Stimulated activated CD4-positive, alpha-beta T cell treated with anti-CD3 and anti-CD28 coated beads, Interleukin-1b, Interleukin-23, amount 100 ng/mL, for 1 hour (primary cell): ENCODE results near the gene PCDHGC4.

Experiments
- DNase-seq, 2 donors: peaks; one replicate each; pipeline ENCODE4 v3.0.0-alpha.2; 2020; ENCODE audit warnings: low read depth in 2 of 2

PCDHGC4 gene

DNA sequence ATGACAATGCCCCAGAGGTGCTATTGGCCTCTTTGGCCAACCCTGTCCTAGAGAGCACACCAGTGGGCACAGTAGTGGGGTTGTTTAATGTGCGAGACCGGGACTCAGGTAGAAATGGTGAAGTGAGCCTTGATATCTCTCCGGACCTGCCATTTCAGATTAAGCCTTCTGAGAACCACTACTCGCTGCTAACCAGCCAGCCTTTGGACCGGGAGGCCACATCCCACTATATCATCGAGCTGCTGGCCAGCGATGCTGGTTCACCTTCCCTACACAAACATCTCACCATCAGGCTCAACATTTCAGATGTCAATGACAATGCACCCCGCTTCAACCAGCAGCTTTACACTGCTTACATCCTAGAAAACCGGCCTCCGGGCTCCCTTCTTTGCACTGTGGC lies 5.4 kb downstream of the PCDHGC4 start:
- no peak for DNase-seq

DNA sequence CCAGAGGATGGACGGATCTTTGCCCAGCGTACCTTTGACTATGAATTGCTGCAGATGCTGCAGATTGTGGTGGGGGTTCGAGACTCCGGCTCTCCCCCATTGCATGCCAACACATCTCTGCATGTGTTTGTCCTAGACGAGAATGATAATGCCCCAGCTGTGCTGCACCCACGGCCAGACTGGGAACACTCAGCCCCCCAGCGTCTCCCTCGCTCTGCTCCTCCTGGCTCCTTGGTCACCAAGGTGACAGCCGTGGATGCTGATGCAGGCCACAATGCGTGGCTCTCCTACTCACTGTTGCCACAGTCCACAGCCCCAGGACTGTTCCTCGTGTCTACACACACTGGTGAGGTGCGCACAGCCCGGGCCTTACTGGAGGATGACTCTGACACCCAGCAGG lies 5.9 kb downstream of the PCDHGC4 start:
- no peak for DNase-seq

DNA sequence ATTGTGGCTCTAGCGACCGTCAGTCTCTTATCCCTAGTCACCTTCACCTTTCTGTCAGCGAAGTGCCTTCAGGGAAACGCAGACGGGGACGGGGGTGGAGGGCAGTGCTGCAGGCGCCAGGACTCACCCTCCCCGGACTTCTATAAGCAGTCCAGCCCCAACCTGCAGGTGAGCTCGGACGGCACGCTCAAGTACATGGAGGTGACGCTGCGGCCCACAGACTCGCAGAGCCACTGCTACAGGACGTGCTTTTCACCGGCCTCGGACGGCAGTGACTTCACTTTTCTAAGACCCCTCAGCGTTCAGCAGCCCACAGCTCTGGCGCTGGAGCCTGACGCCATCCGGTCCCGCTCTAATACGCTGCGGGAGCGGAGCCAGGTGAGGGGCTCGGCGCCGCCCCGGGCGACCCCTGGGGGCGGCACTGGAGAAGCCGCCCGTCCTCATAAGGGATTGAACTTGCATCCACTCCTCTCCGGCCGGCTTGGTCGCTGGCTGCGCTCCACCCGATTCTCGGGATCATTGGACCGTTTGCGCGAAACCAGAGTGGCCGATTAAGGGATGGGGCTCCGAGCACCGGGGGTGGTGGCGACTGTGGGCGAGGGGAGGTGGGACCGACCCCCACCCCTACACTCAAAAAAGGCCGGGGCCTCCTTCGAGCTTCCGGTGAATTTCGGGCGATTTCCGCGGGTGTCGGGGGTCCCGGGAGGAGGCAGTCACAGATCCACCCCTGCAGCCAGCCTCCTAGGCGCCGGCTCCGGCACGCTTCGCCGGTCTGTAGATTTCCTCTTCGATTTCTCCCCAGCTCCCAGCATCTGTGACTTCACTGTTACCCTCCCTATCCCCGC lies 6.7 kb downstream of the PCDHGC4 start:
- no peak for DNase-seq

DNA sequence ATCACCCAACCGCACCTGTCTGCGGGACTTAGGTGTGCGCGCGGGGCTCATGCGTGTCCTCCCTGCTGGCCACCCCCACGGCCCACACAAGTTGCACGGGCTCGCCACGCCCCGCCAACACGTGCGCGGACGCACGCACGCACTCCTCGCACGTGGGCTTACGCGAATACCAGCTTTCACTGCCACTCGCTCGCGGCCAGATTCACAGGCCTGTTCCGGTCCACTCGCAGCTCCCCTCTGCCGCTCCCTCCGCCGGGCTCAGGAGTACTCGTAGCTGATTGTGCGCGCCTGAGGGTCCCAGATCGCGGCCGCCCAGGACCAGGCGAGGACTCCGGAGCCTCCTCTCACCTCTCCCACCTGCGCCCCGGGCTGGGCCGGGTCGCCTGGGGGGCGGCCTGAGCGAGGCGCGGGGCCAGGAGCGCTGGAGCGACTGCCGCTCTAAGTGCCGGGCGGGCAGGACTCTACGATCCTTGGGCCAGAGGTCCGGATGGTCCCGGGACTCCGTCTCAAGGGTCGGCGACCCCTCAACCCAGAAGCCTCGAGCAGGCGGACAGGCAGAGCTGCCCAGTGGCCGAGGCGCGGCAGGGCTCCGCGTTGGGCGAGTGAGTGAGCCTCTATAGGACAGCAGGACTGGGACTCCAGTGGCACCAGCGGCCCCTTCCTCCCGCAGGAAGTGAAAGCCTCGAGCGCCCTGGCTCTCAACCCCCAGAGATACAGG lies 7.5 kb downstream of the PCDHGC4 start:
- no peak for DNase-seq

DNA sequence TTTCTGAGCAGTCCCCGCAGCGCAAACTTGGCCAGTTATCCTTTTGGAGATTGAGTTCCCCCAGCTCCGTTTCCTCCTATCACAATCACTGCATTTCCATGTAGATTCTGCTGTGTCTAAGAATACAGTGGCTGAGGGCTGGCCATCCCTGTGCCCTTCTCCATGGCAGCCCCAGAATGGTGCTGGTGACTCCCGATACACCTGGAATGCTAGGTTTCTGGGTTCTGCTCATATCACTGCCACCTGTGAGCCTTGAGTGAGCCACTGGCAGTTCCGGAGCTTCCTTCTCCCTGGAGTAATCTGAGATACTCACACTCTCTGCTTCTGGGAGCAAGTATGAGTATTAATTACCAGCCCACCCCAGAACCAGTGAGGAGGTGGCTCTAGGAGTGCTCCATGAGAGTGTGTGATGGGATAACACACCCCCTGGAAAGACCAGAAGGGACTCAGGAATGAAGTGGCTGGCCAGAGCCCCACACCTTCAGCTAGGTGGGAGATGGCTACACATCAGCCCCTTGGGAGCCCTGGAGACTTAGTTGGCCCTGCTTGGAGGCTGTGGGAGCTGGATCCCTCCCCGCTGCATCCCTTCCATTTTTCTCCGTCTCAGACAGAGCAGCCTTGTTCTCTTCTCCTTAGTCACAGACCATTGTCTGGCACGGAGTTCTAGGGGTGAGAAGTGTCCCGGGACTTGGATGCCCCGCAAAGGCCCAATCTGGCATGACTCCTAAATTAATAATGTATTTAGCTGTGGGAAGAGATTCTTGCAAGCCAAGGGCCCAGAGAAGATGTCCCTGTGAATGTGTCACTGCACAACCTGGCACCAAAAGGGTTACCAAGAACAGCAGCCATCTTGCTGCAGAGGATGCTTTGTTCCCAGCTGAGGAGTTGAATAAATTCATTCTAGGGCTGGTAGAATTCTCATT lies 8.9 kb downstream of the PCDHGC4 start:
- DNase-seq, result no peak

DNA sequence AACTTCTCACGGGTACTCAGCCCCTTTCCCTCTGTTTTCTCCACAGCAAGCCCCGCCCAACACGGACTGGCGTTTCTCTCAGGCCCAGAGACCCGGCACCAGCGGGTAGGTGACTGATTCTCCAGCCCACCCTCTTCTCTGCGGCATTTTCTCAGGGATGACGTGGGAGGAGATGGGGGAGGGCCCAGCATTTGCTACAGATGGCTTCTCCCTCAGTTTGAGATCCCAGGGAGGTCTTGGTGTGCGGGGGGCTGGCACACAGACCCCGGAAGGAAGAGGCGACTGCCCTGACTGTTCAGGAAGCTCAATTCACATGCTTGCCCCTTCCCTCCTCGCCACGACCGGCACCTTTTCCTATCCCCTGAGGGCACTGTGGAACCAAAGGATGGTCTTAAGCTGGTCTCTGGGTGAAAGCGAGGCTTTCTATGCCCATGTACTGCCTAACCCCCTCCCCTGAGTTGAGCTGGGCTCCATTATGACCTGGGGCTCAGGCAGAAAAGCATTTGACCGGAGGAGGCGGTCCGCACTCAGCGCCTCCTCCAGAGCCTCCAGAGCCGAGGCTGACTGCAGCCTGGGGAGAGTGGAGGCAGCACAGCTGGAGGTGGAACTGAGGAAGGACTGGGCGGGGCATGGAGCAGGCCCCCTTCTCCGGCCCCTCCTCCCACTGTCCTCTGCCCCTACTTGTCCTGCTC lies 10.1 kb downstream of the PCDHGC4 start:
- no peak for DNase-seq

DNA sequence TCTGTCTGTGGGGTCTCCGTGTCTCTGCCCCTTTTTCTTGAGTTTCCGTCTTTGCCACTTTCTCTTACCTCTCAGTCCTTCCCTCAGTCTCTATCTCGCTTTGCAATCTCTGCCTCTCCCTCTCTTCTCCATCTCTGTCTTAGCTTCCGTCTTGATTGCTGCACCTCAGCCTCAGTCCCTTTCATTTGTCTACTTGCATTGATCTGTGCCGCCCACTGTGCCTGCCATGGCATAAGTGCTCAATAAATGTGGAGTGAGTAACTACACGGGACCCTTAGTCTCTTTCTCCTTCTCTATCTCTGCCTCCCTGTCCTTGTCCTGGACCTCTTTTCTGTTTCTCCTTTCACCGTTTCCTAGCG lies 10.6 kb downstream of the PCDHGC4 start:
- no peak for DNase-seq

DNA sequence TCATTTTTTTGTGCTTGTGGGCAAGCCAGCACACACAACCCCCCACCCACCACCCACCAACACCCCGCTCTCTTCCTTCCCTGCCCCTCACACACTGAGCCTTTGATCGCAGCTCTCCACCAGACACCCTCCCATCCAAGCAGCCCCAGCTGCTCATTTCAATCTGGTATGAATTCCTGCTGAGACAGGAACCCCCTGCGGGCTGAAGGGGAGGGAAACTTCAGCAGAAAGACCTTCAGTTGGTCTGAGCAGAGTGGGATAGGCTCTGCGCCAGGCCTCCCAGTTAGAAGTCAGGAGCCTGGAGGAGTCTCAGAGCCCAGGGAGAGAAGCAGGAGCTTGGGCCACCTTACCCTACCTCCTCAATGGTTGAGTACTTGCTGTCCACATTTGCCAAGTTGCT lies 11.2 kb downstream of the PCDHGC4 start:
- DNase-seq, result no peak

DNA sequence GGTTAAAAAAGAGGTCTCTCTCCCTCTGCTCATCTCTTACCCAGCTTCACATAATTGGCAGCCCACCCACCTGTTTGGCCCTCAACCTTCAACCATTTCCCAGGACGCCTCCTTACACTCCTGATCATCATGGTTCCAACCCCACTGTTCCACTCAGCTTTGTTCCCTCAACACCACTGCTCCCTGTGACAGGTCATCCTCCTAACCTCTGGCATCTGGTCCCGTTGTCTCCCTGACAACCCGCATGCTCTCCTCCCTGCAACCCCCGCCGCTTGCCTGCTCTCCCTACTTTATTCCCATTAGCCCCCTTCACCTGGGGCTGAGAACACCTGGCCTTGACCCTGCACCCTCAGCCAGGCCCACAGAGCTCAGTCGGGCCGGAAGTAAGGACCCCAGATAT lies 16.9 kb downstream of the PCDHGC4 start:
- no peak for DNase-seq

DNA sequence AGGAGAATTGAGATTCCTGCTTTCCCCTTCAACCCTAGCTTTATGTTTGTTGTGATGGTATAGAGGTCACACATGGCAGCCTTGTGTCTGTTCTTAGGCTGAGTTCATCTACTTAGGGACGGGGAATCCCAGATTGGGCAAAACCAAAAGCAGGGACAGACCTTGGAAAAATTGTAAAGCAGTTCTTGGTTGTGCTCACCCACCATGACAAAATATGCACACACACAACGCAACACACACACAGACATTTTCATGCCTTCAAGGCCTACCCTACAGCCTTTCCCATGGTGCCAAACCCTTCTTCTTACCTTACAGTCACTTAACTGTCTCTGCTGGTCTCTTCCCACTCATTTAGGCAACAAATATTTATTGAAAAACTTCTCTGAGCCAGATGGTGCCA lies 18.9 kb downstream of the PCDHGC4 start:
- DNase-seq, result no peak

DNA sequence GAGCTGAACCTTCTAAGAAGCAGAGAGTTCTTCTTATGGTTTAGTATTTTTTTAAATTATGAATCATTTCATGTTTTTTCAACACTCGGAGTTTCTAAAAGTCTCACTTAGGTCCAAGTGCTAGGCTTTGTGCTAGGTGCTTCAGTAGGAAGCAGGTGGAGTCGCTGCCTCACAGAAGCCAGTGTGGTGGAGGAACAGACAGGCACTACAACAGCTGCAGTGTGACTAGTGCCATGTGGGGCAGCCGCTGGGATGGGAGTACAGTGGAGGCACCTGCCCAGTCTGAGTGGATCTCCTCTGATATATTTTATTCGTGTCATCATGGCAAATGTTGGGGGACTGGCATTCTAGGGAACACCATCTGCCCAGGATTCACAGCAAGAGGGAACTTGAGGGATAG lies 19.4 kb downstream of the PCDHGC4 start:
- no peak for DNase-seq

DNA sequence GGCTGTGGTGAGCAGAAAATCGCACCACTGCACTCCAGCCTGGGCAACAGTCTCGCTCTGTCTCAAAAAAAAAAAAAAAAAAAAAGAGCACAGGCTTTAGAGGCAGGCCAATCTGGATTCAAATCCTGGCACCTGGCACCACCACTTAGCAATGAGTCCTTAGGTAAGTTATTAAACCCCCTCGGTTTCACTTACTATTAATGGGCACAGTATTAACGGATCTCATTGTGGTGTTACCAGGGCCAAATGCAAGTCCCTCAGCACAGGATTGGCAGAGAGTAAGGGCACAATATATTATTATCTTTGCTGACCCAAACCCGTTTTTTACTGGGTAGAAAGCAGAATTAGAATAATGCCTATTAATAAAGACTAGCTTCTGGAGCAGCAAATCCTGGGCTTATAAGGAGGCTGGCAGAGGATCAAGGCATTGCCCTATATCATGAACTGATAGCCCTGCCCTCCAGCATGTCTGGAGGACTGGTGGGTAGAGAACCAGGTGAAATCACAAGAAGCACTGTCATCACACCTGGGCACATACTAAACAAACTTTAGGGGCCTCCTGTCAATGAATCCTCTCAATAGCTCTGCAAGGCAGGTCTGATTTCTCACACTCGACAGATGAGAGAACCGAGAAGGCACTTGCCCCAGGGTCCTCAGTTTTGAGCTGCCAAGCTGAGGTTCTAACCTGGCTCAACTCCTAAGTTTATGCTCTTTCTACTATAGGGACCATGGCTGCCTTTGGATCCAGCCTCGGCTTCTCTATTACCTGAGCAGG lies 21.7 kb downstream of the PCDHGC4 start:
- no peak for DNase-seq

DNA sequence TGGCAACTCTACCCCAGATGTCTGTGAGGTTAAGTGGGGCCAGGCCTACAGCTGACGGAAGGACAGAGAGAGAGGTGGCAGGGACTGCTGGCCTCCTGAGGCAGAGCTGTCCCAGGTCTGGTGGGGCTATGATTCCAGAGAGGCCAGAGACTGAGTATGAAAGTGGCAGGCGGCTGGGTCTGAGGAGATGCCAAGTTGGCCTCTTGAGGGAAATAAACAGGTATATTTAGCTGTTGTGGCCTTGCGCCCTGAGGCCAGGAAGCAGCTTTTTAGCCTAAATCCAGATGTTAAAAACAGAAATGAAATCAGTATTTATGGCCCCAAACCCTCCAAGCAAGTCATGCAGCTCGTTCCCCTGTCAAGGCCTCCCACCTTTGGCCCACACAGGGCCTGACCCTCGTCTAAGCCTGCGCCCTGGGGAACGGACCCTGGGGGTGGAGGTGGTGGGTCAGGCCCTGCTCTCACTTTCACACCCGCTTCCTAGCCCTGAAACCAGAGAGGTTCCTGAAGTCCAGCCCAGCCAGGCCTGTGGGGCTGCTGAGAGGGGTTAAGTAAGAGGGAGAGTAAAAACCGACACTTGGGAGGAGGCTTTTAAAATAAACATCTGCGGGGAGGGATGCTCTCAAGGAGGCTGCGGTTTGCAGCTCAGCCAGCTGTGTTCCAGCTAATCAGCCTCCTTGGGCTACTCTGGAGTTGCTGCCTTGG lies 22.7 kb downstream of the PCDHGC4 start:
- no peak for DNase-seq

DNA sequence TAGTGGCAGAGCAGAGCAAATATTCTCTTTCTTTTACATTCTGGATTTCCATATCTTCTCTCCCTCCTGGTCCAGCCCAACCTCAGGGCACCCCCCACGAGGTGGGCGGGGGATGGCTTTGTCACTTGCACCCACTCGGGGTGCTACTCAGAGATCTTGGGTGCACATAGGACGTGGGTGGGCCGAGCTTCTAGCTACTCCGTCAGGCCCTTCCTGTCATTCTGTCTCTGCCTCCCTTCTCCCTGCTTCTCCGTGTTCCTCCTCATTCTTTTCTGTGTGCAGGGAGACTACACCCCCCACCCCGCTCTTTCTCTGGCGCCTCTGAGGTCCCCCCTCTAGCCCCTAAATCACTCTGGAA lies 23.6 kb downstream of the PCDHGC4 start:
- no peak for DNase-seq

DNA sequence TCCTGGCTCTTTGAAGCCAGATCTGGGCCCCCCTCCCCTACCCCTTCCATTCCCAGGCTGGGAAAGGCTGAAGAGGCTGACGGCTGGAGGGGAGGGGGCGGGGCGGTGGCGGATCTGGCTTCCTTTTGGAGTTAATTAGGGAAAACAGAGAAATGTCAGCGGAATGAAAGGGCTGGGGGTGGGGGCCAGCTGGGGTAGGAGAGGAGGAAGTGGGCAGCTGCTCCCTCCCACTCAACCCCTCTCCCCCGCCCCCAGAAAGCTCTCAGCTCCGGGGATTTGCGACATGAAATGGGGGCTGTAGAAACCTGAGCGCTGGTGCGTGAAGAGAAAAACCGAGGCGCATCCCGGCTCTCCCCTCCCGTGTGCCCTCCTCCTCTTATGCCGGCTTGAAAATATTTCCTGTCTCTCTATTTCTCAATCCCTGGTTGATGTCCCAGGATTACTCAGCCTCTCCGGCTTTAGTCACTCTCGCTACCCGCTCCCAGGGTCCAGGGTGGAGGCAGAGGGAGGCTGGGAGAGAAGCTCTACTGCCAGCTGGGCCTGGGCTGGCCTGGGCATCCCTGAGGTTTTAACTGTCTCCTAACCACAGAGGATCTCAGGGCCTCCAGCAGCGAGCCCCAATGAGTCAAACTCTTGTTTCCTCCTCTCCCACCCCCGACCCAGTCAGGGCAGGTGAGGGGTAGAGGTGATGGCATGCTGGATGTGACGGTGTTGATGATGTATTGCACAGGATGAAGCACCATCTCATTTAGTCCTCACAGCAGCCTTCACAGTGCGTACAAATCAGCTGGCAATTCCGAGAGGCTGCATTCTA lies 24.2 kb downstream of the PCDHGC4 start:
- no peak for DNase-seq

DNA sequence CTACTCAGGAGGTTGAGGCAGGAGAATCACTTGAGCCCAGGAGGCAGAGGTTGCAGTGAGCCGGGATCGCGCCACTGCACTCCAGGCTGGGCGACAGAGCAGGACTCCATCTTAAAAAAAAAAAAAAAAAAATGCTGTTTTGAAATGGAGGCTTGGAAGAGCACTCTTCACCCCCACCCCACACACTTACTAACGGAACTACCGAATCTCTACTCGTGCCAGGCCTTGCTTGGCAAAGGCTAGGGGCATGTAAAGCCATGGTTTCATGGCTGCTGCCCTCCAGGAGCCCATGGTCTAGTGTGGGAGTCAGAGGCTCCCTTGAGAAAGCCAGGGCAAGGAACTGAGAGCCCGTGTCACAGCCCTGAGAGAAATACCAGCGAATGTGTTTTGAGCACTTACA lies 25.3 kb downstream of the PCDHGC4 start:
- no peak for DNase-seq

DNA sequence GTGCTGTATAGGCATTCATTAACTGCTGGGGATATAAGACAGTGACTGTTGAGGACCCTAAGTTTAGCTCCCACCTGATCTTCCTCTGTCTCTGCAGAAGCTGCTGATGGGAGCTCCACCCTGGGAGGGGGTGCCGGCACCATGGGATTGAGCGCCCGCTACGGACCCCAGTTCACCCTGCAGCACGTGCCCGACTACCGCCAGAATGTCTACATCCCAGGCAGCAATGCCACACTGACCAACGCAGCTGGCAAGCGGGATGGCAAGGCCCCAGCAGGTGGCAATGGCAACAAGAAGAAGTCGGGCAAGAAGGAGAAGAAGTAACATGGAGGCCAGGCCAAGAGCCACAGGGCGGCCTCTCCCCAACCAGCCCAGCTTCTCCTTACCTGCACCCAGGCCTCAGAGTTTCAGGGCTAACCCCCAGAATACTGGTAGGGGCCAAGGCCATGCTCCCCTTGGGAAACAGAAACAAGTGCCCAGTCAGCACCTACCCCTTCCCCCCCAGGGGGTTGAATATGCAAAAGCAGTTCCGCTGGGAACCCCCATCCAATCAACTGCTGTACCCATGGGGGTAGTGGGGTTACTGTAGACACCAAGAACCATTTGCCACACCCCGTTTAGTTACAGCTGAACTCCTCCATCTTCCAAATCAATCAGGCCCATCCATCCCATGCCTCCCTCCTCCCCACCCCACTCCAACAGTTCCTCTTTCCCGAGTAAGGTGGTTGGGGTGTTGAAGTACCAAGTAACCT lies 26.2 kb downstream of the PCDHGC4 start:
- no peak for DNase-seq

DNA sequence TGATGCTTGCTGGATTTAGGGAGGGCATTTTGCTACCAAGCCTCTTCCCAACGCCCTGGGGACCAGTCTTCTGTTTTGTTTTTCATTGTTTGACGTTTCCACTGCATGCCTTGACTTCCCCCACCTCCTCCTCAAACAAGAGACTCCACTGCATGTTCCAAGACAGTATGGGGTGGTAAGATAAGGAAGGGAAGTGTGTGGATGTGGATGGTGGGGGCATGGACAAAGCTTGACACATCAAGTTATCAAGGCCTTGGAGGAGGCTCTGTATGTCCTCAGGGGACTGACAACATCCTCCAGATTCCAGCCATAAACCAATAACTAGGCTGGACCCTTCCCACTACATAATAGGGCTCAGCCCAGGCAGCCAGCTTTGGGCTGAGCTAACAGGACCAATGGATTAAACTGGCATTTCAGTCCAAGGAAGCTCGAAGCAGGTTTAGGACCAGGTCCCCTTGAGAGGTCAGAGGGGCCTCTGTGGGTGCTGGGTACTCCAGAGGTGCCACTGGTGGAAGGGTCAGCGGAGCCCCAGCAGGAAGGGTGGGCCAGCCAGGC lies 27.0 kb downstream of the PCDHGC4 start:
- DNase-seq, result no peak
